ENCODE measurements around the gene PLEKHJ1.
"Not testable (repeated sequence)": the region's sequence is repeated elsewhere in the genome, so short reads cannot be mapped to it uniquely, and the experiment has no call there.

The PLEKHJ1 gene

GRCh38 chr19:2207008-2207407 is 29.1 kb downstream of the PLEKHJ1 start:
- H3K9me3 ChIP-seq (ENCODE audit: insufficient read depth, low read depth, low read length), result no peaks in the 10 kb centered on the region
- no peaks in the 10 kb centered on the region for H4K20me1 ChIP-seq (ENCODE audit: insufficient read depth, low read length, poor library complexity, severe bottlenecking)
- no peak overlapping the region for H3K9ac ChIP-seq (ENCODE audit: low read depth, low read length, poor library complexity, severe bottlenecking)
- no peak for TF ChIP-seq EZH2phosphoT487 (IDR thresholded peaks at IDR 0.05; ENCODE audit: borderline replicate concordance)
- no peak for TF ChIP-seq CTCF (conservative IDR thresholded peaks at IDR 0.05; ENCODE audit: low read length)
- peaks cover 94% of the 10 kb centered on the region; the same call in 1 of the 2 replicates for H3K36me3 ChIP-seq (ENCODE audit: insufficient read depth, low read length)
- H3K27me3 ChIP-seq (ENCODE audit: insufficient read depth, low read length, poor library complexity, severe bottlenecking), result no peaks in the 10 kb centered on the region
- no peaks in the 10 kb centered on the region for H3K4me1 ChIP-seq (ENCODE audit: insufficient read depth, low read length, poor library complexity, severe bottlenecking)
- H3K4me3 ChIP-seq (ENCODE audit: low read length, poor library complexity, severe bottlenecking), result no peak overlapping the region
- no peaks in the 10 kb centered on the region for H3K9me2 ChIP-seq (replicated peaks; ENCODE audit: low read depth, low read length)
- H2AFZ ChIP-seq (ENCODE audit: low read length), result no peak overlapping the region
- no peaks in the 10 kb centered on the region for H3F3A ChIP-seq (ENCODE audit: low read depth)
- no peak overlapping the region for H3K4me2 ChIP-seq (ENCODE audit: low read depth, low read length, poor library complexity, severe bottlenecking)
- peaks cover 4% of the 10 kb centered on the region; the same call in 1 of the 2 replicates for H3K79me2 ChIP-seq (ENCODE audit: insufficient read depth, low read length)

GRCh38 chr19:2202366-2202765 is 33.8 kb downstream of the PLEKHJ1 start:
- Histone ChIP-seq H3K9ac (ENCODE audit: low read depth, low read length, poor library complexity, severe bottlenecking) (no peak overlapping the region), H3K27me3 (ENCODE audit: insufficient read depth, low read length, poor library complexity, severe bottlenecking) (no peaks in the 10 kb centered on the region), H3K4me2 (ENCODE audit: low read depth, low read length, poor library complexity, severe bottlenecking) (no peak overlapping the region), H3K9me3 (ENCODE audit: insufficient read depth, low read depth, low read length) (no peaks in the 10 kb centered on the region), H2AFZ (ENCODE audit: low read length) (no peak overlapping the region), H3K4me3 (ENCODE audit: low read length, poor library complexity, severe bottlenecking) (no peak overlapping the region), H3K4me1 (ENCODE audit: insufficient read depth, low read length, poor library complexity, severe bottlenecking) (no peaks in the 10 kb centered on the region), H3K79me2 (ENCODE audit: insufficient read depth, low read length) (peaks cover 34% of the 10 kb centered on the region; the same call in 1 of the 2 replicates), H4K20me1 (ENCODE audit: insufficient read depth, low read length, poor library complexity, severe bottlenecking) (peaks cover 25% of the 10 kb centered on the region), H3K36me3 (ENCODE audit: insufficient read depth, low read length) (peaks cover 67% of the 10 kb centered on the region; the same call in 1 of the 2 replicates), H3K9me2 (replicated peaks; ENCODE audit: low read depth, low read length) (no peaks in the 10 kb centered on the region), H3F3A (ENCODE audit: low read depth) (no peaks in the 10 kb centered on the region)
- TF ChIP-seq EZH2phosphoT487 (IDR thresholded peaks at IDR 0.05; ENCODE audit: borderline replicate concordance), result no peak
- TF ChIP-seq CTCF (conservative IDR thresholded peaks at IDR 0.05; ENCODE audit: low read length), result no peak

GRCh38 chr19:2201473-2202148 is 34.5 kb downstream of the PLEKHJ1 start:
- no peaks in the 10 kb centered on the region for H3K9me2 ChIP-seq (replicated peaks; ENCODE audit: low read depth, low read length)
- no peak overlapping the region for H3K4me3 ChIP-seq (ENCODE audit: low read length, poor library complexity, severe bottlenecking)
- no peak for TF ChIP-seq EZH2phosphoT487 (IDR thresholded peaks at IDR 0.05; ENCODE audit: borderline replicate concordance)
- TF ChIP-seq CTCF (conservative IDR thresholded peaks at IDR 0.05; ENCODE audit: low read length), result no peak
- no peak overlapping the region for H2AFZ ChIP-seq (ENCODE audit: low read length)
- H3K9ac ChIP-seq (ENCODE audit: low read depth, low read length, poor library complexity, severe bottlenecking), result no peak overlapping the region
- H4K20me1 ChIP-seq (ENCODE audit: insufficient read depth, low read length, poor library complexity, severe bottlenecking), result peaks cover 28% of the 10 kb centered on the region
- H3K4me1 ChIP-seq (ENCODE audit: insufficient read depth, low read length, poor library complexity, severe bottlenecking), result no peaks in the 10 kb centered on the region
- H3K9me3 ChIP-seq (ENCODE audit: insufficient read depth, low read depth, low read length), result no peaks in the 10 kb centered on the region
- no peak overlapping the region for H3K4me2 ChIP-seq (ENCODE audit: low read depth, low read length, poor library complexity, severe bottlenecking)
- peaks cover 41% of the 10 kb centered on the region; the same call in 1 of the 2 replicates for H3K79me2 ChIP-seq (ENCODE audit: insufficient read depth, low read length)
- no peaks in the 10 kb centered on the region for H3F3A ChIP-seq (ENCODE audit: low read depth)
- H3K36me3 ChIP-seq (ENCODE audit: insufficient read depth, low read length), result peaks cover 67% of the 10 kb centered on the region; the same call in 1 of the 2 replicates
- no peaks in the 10 kb centered on the region for H3K27me3 ChIP-seq (ENCODE audit: insufficient read depth, low read length, poor library complexity, severe bottlenecking)

DNA sequence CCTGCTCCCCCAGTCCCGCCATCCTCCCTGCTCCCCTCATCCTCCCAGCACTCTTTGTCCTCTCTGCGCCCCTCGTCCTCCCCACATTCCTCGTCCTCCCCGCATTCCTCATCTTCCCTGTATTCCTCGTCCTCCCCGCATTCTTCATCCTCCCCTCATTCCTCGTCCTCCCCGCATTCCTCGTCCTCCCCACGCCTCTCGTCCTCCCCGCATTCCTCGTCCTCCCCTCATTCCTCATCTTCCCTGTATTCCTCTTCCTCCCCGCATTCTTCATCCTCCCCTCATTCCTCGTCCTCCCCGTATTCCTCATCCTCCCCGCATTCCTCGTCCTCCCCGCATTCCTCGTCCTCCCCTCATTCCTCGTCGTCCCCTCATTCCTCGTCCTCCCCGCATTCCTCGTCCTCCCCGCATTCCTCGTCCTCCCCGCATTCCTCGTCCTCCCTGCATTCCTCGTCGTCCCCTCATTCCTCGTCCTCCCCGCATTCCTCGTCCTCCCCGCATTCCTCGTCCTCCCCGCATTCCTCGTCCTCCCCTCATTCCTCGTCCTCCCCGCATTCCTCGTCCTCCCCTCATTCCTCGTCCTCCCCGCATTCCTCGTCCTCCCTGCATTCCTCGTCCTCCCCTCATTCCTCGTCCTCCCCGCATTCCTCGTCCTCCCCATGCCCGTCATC is 35.4 kb downstream of the PLEKHJ1 start:
- H3K4me1 ChIP-seq (ENCODE audit: insufficient read depth, low read length, poor library complexity, severe bottlenecking); H3K9me2 ChIP-seq (replicated peaks; ENCODE audit: low read depth, low read length); H3K9me3 ChIP-seq (ENCODE audit: insufficient read depth, low read depth, low read length); H2AFZ ChIP-seq (ENCODE audit: low read length); H3K4me3 ChIP-seq (ENCODE audit: low read length, poor library complexity, severe bottlenecking); H3K27me3 ChIP-seq (ENCODE audit: insufficient read depth, low read length, poor library complexity, severe bottlenecking); H3K4me2 ChIP-seq (ENCODE audit: low read depth, low read length, poor library complexity, severe bottlenecking); H3F3A ChIP-seq (ENCODE audit: low read depth); H3K9ac ChIP-seq (ENCODE audit: low read depth, low read length, poor library complexity, severe bottlenecking): not testable (repeated sequence)
- peaks cover 33% of the 10 kb centered on the region for H4K20me1 ChIP-seq (ENCODE audit: insufficient read depth, low read length, poor library complexity, severe bottlenecking)
- H3K79me2 ChIP-seq (ENCODE audit: insufficient read depth, low read length), result peaks cover 50% of the 10 kb centered on the region; the same call in 1 of the 2 replicates
- peaks cover 66% of the 10 kb centered on the region; the same call in 1 of the 2 replicates for H3K36me3 ChIP-seq (ENCODE audit: insufficient read depth, low read length)

Measured in Loucy (cell line).